Muscle of back (tissue), 11 donors: ENCODE results near the gene SERHL2. TPM values are rescaled to one million over a fixed set of nuclear protein-coding genes. Genes with fewer than 3 reads are reported as not detected.
"Not testable (repeated sequence)": the region's sequence is repeated elsewhere in the genome, so short reads cannot be mapped to it uniquely, and the experiment has no call there.

Experiments
- DNase-seq, 3 donors: peaks; one replicate each; pipeline versions ENCODE4 v3.0.0 to v3.0.0-alpha.2; 2013
- polyA plus RNA-seq, 10 donors: library from polyadenylated mRNA; unstranded; fragments of 120-200 nt; gene quantifications; one replicate each; pipeline ENCODE4 v1.2.1, GENCODE V29; 2013; ENCODE audit not compliant: insufficient read length in 10 of 10

SERHL2 gene
- polyA plus RNA-seq, 10 donors, result 2.0 to 6.5 (median 2.9) TPM

DNA sequence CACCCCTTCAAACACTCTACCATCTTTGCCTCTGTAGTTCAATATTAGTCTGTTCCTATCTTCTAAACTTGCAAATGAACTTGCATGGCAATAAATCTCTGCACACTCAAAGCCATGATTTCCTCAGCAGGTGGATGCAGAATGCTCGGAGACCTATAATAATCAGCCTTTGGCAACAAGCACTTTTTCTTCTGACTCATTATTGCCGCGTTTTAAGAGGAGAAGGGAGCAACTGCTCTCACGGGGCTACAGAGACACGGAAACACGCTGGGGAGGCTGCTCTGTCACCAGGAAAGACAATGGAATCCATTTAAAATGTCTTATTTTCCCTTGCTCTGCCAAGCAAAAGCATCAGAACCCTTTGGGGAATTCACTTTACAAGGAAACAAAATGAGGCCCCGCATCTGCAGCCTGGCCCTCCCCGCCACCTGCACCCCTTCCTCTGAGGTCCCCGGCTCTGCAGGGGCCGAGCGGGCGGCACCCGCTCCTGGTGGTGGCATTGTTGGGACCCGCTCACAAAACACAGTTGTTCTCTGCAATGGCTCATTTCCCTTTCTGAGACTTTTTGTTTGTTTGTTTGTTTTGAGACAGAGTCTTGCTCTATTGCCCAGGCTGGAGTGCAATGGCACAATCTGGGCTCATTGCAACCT, 18.5 kb upstream of the SERHL2 start:
- not testable (repeated sequence) for DNase-seq

DNA sequence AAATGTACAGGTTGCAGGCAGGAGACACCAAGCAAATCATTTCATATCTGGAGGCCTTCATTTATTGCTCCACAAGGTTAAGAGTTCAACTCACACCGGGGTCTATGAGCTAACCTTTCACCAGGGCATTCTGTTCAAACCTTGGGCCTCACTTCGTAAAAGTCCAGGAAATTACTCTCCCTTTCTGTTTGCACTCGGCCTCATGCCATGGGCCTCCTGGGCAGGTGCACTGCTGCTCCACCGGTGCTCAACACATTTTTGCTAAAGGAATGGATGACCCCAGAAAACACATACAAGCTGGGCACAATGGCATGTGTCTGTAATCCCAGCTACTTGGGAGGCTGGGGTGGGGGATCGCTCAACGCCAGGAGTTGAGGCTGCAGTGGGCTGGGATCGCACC, 17.6 kb upstream of the SERHL2 start:
- DNase-seq, result no peak

DNA sequence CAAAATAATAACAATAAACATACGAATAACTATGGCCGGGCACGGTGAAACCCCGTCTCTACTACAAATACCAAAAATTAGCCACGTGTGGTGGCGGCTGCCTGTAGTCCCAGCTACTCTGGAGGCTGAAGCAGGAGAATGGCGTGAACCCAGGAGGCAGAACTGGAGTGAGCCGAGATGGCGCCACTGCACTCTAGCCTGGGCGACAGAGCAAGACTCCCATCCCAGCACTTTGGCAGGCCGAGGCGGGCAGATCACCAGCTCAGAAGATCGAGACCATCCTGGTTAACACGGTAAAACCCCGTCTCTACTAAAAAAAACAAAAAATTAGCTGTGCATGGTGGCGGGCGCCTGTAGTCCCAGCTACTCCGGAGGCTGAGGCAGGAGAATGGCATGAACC, 17.1 kb upstream of the SERHL2 start:
- not testable (repeated sequence) for DNase-seq

DNA sequence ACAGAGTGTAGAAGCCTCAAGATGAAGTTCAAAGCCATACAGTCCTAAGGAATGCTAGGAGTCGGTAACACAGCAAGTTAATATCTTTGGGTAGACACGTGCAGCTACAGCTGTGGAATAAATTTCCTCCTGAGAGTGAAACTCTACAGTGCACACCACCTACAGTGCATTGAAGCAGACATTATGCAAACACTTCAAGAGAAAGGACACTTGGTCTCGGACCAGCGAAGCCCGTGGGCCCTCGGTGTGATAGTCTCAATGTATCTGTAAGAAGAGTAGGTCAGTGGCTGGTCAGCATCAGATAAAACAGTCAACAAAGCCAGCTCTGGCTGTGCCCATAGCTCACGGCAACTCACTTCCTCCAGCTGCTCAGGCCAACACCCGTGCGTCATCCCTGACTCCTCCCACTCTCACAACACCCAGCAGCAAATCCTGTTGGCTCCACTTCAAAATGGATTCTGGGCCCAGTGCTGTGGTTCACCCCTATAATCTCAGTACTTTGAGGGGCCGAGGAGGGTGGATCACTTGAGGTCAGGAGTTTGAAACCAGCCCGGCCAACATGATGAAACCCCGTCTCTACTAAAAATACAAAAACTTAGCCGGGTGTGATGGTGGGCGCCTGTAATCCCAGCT, 16.4 kb upstream of the SERHL2 start:
- not testable (repeated sequence) for DNase-seq

DNA sequence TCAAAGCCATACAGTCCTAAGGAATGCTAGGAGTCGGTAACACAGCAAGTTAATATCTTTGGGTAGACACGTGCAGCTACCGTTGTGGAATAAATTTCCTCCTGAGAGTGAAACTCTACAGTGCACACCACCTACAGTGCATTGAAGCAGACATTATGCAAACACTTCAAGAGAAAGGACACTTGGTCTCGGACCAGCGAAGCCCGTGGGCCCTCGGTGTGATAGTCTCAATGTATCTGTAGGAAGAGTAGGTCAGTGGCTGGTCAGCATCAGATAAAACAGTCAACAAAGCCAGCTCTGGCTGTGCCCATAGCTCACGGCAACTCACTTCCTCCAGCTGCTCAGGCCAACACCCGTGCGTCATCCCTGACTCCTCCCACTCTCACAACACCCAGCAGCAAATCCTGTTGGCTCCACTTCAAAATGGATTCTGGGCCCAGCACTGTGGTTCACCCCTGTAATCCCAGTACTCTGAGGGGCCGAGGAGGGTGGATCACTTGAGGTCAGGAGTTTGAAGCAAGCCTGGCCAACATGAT, 14.5 kb upstream of the SERHL2 start:
- not testable (repeated sequence) for DNase-seq

DNA sequence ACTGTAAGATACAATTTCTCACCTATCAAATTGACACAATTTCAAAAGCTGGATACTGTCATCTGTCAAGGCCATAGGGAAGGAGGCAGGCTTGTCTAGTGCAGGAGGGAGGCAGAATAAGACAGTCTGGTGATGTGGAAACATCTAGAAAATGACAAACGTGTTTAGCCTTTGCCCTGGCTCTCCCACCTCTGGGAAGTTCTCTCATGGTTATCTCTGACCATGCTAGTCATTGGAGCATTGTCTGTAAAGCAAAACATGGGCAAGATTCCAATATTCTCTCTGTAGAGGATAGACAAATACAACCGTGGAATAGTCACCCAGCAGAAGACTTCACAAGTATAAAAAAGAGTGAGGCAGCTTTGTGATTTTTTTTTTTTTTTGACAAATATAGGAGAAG, 9.1 kb upstream of the SERHL2 start:
- no peak for DNase-seq

DNA sequence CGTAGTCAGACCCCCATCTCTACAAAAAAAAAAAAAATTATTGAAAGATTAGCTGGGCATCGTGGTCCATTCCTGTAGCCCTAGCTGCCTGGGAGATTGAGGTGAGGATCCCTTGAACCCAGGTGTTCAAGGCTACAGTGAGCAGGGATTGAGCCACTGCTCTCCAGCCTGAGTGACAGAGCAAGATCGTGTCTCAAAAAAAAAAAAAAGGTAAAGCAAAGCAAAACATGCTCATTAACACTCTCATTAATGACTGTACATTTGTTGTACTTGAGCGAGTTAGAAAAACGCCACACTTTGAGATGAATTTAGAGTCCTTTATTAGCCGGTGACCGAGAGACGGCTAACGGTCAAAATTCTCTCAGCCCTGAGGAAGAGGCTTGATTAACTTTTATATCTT, 6.2 kb upstream of the SERHL2 start:
- no peak for DNase-seq

DNA sequence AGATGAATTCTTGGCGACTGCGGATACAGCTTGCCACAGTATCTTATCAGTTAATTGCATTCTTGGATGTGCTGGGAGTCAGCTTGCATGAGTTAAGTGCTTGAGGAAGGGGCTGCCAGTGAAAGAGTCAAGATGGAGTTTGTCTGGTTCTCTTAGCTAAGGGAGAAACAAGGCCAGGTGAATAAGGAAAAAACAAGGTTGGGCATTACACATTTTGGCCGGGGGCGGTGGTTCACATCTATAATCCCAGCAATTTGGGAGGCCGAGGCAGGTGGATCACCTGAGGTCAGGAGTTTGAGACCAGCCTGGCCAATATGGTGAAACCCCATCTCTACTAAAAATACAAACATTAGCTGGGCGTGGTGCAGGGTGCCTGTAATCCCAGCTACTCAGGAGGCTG, 5.6 kb upstream of the SERHL2 start:
- not testable (repeated sequence) for DNase-seq

DNA sequence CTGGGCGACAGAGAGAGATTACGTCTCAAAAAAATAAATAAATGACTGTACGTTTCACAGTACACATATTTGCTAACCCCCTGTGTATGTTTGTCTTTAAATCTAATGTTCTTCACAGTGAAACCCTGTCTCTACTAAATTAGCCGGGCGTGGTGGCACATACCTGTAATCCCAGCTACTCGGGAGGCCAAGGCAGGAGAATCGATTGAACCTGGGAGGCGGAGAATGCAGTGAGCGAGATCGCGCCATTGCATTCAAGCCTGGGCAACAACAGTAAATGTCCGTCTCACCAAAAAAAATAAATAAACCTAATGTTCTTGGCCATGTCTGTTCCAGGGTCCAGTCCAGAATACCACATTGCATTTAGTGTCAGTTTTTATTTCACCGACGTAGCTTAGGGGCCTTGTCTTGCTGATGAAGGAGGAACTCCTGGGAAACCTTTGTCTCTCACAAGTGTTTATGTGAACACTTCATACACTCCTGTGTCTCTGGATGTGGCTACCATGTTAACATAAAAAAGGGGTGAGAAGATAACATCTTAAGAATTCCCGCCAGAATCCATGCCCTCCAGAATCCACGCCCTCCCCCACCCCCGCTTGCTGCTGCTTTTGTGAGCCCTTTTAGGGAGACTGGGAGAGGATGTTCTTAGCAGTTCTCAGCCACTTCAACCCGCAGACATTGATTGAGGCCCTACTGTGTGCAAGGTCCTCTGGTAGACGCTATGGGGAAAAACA, 5.0 kb upstream of the SERHL2 start:
- no peak for DNase-seq

DNA sequence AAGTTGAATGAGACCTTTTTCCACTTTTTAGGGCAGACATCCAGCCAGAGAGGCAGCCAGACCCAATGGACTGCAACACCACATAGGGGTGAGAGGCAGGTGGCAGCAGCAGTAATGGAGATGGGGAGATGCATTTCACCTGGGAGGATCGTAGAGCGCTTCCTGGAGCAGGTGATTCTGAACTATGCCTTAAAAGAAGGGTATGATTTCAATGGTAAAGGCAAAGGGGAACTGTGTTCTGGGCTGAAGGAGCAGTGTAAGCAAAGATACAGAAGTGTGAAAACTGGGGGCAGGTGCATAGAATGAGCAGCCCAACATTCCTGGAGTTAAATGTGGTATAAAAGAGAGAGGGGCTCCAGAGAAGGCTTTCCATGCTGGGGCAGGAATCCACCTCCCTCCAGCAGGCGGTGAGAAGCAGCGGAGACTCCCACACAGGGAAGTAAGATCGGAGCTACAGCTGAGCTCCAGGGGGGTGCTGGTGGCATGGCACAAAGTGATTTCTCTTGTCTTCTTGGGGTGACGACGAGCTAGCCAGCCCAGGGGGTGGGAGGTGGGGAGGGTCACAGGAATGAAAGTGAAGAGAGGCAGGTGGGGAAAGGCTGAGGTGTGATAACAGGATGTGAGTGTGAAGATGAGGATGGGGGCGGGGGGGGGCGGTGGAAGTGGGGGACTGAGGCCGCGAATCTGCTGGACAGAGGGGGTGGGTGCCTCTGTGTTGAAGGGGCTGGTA, 4.3 kb upstream of the SERHL2 start:
- DNase-seq, result no peak

DNA sequence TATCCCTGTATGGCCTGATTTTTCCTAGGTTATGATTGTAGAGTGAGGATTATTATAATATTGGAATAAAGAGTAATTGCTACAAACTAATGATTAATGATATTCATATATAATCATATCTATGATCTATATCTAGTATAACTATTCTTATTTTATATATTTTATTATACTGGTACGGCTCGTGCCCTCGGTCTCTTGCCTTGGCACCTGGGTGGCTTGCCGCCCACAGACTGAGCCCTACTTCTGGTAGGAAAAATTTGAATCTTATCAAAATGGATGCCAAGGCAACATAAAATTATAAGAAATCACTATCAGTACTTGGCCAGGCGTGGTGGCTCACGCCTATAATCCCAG, 1.5 kb upstream of the SERHL2 start:
- not testable (repeated sequence) for DNase-seq

DNA sequence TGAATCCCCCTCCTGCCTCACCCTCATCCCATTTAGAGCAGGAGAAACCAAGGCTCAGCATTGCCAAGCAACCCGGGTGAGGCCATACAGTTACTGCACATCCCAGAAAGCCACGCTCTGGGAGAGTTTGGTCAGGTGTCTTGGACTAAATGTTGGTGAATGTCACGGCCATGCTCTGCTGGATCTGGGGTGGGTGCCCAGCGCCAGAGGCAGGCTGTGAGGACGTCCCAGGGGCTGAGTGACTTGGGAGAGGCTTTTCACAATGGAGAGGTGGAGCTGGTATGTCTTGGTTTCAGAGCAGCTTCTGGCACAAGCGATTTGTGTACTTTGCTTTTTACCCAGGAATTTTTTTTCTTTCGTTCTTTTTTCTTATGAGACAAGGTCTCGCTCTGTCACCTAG, 6.6 kb downstream of the SERHL2 start:
- no peak for DNase-seq

DNA sequence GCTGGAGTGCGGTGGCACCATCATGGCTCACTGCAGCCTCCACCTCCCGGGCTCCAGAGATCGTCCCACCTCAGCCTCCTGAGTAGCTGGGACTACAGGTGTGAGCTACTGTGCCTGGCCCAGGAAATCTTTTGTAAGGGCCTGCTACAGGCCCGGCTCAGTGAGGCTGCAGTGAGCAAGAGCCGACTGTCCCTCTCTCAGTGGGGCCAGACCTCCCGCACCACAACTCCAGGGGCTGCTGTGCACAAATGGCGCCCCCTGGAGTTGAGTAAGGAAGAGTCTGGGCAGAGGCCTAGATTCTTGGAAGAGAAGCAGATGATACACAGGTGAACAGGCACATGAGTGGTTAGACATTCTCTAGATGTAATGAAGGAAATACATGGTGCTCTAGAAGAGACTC, 7.0 kb downstream of the SERHL2 start:
- DNase-seq, result peak in 1 of 3 donors; percentile 21

DNA sequence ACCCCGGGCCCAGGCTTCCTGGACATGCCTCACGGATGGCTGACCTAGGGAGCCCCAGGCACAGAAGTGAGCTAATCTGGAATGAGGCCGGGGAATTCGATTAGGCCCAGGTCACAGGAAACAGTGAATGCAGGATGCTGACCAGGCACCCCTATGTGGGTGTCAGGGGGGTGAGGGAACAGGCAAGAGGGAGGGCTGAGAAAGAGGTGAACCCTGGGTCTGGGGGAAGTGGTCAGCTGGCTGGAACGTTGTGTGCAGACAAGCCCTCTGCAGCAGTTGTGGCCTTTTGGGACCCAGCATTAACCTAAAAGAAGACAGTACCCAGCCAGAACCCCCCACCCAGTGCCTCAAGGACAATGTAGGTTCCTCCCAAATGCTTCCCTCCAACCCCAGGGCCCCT, 8.1 kb downstream of the SERHL2 start:
- DNase-seq, result no peak

DNA sequence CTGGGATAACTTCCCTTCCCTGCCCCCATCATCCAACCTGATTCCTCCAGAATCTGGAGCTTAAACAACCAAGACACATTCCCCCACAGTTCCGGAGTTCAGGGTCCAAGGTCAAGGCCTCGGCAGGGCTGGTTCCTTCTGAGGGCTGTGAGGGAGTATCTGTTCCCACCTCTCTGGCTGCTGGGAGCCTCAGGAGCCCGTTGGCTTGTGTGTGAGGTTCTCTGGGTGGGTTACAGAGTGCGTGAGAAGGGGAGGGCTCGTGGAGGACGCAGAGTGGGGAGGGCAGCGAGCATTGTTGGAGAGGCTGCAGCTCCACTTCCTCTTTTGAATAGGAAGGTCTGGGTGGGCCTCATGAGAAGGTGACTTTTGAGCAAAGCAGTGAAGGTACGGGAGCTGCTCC, 8.5 kb downstream of the SERHL2 start:
- DNase-seq, result peak in 1 of 3 donors; percentile 36

DNA sequence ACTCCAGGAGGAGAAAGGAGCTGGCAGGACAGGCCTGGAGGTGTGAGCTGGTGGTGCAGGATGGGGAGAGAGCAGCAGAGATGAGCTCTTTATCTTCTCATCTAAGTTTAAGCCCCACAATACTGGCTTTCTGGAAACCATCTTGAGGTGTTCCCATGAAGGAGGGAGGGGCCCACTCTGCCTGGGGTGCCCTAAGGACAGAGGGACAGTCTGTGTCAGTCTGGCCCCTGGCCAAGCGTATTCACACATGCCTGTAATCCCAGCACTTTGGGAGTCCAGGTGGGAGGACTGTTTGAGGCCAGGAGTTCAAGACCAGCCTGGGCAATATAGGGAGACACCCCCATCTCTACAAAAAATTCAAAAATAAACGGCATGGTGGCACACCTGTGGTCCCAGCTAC, 8.9 kb downstream of the SERHL2 start:
- DNase-seq, result no peak

DNA sequence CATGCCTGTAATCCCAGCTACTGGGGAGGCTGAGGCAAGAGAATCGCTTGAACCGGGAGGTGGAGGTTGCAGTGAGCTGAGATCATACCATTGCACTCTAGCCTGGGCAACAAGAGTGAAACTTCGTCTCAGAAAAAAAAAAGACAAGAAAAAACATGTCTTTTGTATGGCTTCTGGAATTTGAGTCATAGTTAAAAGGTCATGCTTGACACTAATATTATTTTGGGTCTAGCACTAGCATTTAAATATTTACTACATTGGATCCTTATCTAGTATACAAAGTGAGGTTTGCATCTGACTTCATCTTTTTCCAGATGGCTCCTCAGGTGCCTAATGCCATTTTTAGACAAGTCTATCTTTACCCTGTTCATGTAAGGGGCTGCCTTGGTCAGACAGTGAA, 10.2 kb downstream of the SERHL2 start:
- DNase-seq, result not testable (repeated sequence)

DNA sequence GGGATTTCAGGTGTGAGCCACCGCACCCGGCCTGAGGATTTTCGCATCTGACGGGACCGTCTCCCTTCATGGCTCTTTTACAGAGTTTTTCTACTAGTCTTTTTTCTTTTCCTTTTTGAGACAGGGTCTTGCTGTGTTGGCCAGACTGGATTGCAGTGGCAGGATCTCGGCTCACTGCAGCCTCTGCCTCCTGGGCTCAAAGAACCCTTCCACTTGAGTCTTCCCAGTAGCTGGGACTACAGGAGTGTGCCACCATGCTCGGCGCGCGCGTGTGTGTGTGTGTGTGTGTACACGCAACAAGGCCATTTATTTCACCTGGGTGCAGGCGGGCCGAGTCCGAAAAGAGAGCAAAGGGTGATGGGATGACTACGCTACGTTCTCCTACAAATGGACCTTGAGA, 10.9 kb downstream of the SERHL2 start:
- no peak for DNase-seq

DNA sequence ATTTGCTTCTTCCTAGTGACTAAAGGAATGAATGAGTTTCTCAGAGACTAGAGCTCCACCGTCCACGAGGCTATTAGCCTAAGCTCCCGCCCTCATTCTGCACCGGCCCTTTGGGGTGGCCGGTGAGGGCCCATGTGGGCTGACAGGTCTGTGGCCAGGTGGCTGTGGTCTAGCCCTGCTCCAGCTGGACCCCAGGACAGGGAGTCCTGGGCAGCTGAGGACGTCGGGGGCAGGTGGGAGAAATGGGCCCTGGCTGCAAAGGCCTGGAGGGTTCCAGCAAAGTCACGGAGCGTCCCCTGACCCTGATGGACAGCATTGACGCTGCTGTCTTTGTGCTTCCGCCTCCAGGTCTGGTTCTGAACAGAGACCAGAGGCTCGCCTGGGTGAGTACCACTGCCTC, 12.2 kb downstream of the SERHL2 start:
- DNase-seq, result no peak

DNA sequence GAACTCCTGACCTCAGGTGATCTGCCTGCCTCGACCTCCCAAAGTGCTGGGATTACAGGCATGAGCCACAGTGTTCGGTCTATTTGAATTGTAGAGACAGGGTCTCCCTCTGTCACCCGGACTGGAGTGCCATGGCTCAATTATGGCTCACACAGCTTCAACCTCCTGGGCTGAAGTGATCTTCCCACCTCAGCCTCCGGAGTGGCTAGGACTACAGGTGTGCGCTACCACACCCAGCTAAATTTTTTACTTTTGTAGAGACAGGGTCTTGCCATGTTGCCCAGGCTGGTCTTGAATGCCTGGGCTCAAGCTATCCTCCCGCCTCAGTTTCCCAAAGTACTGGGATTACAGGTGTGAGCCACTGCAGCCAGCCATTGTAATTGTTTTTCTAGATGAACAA, 14.2 kb downstream of the SERHL2 start:
- not testable (repeated sequence) for DNase-seq

DNA sequence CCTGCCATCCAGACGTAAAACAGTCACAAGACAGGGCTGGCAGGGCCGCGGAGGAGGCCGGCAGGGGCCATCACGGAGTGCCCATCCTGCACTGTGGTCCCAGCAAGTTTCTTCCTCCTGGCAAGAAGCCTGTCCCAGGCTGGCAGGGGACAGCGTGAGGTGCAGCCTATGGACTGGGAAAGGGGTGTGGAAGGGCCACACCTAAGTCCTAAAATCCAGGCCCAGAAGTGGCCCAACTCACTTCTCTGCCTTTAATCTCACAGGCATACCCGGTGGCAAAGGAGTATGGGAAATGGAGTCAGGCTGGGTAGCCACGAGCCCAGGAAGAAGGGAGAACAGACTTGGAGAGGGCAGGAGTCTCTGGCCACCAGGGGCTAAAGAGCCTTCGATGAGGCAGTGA, 16.8 kb downstream of the SERHL2 start:
- DNase-seq, result not testable (repeated sequence)

DNA sequence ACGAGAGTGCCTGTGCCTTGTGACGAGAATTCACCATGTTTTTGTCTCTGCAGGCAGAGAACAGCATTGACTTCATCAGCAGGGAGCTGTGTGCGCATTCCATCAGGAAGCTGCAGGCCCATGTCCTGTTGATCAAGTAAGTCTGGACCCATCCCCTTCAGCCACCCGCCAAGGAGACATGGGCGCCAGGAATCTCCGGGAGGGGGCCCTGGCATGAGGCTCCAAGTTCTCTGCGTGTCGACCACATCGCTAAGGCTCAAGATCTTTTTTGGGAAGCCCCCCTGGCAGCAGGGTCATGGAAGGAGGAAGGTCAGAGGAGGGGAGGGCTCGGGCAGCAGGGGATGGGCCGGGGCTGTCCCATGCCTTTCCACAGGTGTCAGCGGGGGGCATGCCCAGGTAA, 17.3 kb downstream of the SERHL2 start:
- DNase-seq, result not testable (repeated sequence)
